LNCAP (cell line): ENCODE data around the gene BCL2.

Source experiments
- CTCF ChIP-seq: fragments of 450-650 bp; IDR thresholded peaks from 2 replicates; pipeline ENCODE4 v1.5.1; 2017; ENCODE audit warnings: mild to moderate bottlenecking

BCL2 gene

GRCh38 chr18:63271148-63271547 is 48.4 kb downstream of the BCL2 start:
- no peak for TF ChIP-seq CTCF

- no peak for TF ChIP-seq CTCF
Measured at GRCh38 chr18:63267975-63268721, 51.4 kb downstream of the BCL2 start.

GRCh38 chr18:63266888-63267790 is 52.4 kb downstream of the BCL2 start:
- TF ChIP-seq CTCF = no peak

GRCh38 chr18:63265326-63265725 is 54.2 kb downstream of the BCL2 start:
- TF ChIP-seq CTCF = no peak

GRCh38 chr18:63264871-63265270 is 54.7 kb downstream of the BCL2 start:
- no peak for TF ChIP-seq CTCF

GRCh38 chr18:63263444-63263843 is 56.1 kb downstream of the BCL2 start:
- no peak for TF ChIP-seq CTCF

GRCh38 chr18:63262369-63263335 is 56.9 kb downstream of the BCL2 start:
- no peak for TF ChIP-seq CTCF
